GM12874 (cell line): ENCODE data around the gene FYCO1.

Experiments used
- TF ChIP-seq, protein P1 (sequence below): IDR thresholded peaks from 2 replicates; pipeline ENCODE4 v1.5.1; 2011; ENCODE audit warnings: low read depth, mild to moderate bottlenecking, control low read depth, low read length, moderate library complexity; ENCODE audit not compliant: insufficient read depth

The FYCO1 gene

GRCh38 chr3:46007280-46007679 is 11.7 kb upstream of the FYCO1 start:
- TF ChIP-seq, protein P1, sequence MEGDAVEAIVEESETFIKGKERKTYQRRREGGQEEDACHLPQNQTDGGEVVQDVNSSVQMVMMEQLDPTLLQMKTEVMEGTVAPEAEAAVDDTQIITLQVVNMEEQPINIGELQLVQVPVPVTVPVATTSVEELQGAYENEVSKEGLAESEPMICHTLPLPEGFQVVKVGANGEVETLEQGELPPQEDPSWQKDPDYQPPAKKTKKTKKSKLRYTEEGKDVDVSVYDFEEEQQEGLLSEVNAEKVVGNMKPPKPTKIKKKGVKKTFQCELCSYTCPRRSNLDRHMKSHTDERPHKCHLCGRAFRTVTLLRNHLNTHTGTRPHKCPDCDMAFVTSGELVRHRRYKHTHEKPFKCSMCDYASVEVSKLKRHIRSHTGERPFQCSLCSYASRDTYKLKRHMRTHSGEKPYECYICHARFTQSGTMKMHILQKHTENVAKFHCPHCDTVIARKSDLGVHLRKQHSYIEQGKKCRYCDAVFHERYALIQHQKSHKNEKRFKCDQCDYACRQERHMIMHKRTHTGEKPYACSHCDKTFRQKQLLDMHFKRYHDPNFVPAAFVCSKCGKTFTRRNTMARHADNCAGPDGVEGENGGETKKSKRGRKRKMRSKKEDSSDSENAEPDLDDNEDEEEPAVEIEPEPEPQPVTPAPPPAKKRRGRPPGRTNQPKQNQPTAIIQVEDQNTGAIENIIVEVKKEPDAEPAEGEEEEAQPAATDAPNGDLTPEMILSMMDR: no peak

- TF ChIP-seq, protein P1: no peak
Measured at GRCh38 chr3:46006238-46007032, 10.8 kb upstream of the FYCO1 start.

GRCh38 chr3:46001178-46001577 is 5.6 kb upstream of the FYCO1 start:
- TF ChIP-seq, protein P1: no peak

DNA sequence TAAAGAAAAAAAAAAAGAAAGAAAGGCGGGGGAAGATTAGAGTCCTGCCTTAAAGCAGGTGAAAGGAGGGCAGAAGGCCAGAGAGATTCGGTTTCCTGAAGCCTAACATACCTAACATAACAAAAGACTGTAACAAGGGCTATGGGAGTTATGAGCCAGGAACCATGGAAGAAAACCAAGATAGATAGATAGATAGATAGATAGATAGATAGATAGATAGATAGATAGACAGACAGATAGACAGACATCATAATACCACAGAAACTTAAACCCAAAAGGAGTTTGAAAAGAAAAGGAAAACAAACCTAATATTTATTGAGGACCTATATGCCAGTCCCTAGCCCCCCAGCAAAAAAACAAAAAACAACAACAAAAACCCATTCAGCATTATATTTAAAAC is 2.3 kb upstream of the FYCO1 start:
- TF ChIP-seq, protein P1: no peak

DNA sequence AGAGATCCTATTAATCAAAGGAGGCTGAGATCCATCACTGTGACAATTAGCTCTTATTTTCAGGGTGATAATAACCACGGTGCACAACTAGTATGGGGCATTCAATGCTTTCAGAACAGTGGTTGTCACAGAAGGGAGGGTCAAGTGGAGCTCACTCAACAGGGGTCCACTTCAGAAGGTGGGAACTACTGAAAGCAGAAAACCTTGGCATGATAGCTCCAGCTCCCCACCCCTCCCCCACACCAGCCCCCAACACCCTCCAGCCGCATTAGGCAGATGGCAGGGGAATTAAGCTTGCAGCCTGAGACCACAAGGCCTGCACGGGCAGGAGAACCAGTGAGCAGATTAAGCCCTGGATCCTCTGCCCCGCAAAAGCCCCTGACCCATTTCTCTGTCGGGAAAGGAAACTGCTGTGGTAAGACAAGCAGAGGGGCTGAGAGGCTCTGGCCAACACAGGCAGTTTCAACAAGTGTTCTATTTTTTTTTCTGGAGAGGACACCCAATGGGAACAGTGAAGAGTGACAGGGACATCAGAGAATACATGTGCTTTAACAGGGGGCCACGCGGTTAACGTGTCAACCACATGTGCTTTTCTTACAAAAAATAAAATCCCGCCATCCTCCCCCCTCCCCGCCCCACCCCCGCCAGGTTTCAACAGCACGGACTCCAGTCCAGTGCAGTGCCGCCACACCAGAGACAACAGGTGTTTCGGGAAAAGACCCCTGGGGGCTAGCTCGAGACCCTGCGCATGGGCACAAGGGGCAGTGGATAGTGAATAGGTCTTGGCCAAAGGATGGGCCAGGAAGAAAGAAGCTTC is 997 bp downstream of the FYCO1 start:
- TF ChIP-seq, protein P1: no peak

GRCh38 chr3:45993421-45994027 is 2.1 kb downstream of the FYCO1 start:
- TF ChIP-seq, protein P1: no peak

GRCh38 chr3:45992821-45993221 is 2.8 kb downstream of the FYCO1 start:
- TF ChIP-seq, protein P1: no peak
